ENCODE results near the gene LINGO3. TPM values are rescaled to one million over a fixed set of nuclear protein-coding genes. Genes with fewer than 3 reads are reported as not detected.

The LINGO3 gene
- total and polyA plus RNA-seq, 2 donors (not counting 3 experiments of a cell fraction or from before 2014, with no cell fraction given) = not detected

DNA sequence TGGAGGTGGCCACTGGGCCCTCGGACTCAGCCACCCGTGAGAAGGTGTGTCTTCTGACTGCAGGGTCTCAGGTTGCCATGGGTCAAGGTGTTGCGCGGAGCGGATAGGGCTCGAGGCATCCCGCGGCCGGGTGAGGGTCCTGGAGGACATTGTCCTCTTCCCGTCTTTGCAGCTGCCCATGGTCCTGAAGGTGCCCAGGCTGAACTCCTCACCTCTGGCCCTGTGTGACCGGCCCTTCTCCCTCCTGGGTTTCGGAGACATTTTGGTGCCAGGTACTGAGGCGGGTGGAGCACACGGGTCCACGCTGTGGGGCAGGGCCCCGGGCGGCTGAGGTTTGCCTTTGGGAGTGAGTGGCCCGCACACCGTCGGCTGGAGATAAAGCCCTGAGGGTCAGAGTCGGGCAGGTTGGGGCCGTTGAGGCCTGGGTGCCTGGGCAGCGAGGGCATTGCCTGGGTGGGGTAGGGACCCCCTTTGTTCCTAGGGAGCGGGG, 36.5 kb upstream of the LINGO3 start:
- intact Hi-C loops (cut with micrococcal nuclease) = no loop called here

More for the DNA sequence above, 36.5 kb upstream of the LINGO3 start:
- peaks cover 0 to 7% of the 10 kb centered on the region in 2 experiments for H3K36me3 ChIP-seq (ENCODE audit: control insufficient read depth in 2 of 2, extremely low read depth in 1 of 2, insufficient read depth in 2 of 2, low read length in 2 of 2)
- CTCF ChIA-PET = no interaction called here
- no peak overlapping the region for H3K4me3 ChIP-seq (replicated peaks in 1 of 3; ENCODE audit: insufficient read depth in 1 of 3, low read depth in 1 of 3, low read length in 3 of 3)
- H3K4me1 ChIP-seq (ENCODE audit: control insufficient read depth, extremely low read depth, insufficient read depth, low read length) = no peaks in the 10 kb centered on the region
- no peak overlapping the region for H3K4me2 ChIP-seq (ENCODE audit: insufficient read depth, low read length)
- POLR2A ChIA-PET = no interaction called here
- no peaks in the 10 kb centered on the region for H4K20me1 ChIP-seq (replicated peaks; ENCODE audit: control insufficient read depth, extremely low read depth, insufficient read depth, low read length)
- dilution Hi-C loops (cut with MboI; ENCODE audit: extremely low pct_ligation_motif_present, low sequenced_read_pairs) = no loop called here
- no peaks in the 10 kb centered on the region for H3K9me3 ChIP-seq (replicated peaks; ENCODE audit: control insufficient read depth, insufficient read depth, low read length)
- H2AFZ ChIP-seq (ENCODE audit: low read depth, low read length) = no peak overlapping the region
- no peaks in the 10 kb centered on the region for H3K27me3 ChIP-seq (ENCODE audit: control insufficient read depth in 2 of 2, insufficient read depth in 2 of 2, low read length in 2 of 2)
- H3K9ac ChIP-seq (replicated peaks; ENCODE audit: extremely low read depth, insufficient read depth, low read length) = no peak overlapping the region
- DNase-seq (ENCODE audit: low read depth, low spot score) (no peak), FAIRE-seq (no peak)
- H3K27ac ChIP-seq (ENCODE audit: insufficient read depth, low read depth, low read length) = no peak overlapping the region
- TF ChIP-seq POLR2AphosphoS5 (IDR thresholded peaks at IDR 0.05; ENCODE audit: insufficient read depth, low read depth, low read length) = no peak
- TF ChIP-seq EZH2 (IDR thresholded peaks at IDR 0.05; ENCODE audit: borderline replicate concordance, low read depth, low read length, severe bottlenecking) = no peak
- TF ChIP-seq CTCF (IDR thresholded peaks at IDR 0.05; ENCODE audit: extremely low read depth in 1 of 2, insufficient read depth in 1 of 2, low read depth in 1 of 2, low read length in 2 of 2) = no peak
- TF ChIP-seq MAX (IDR thresholded peaks at IDR 0.05; ENCODE audit: insufficient read depth, insufficient read length) = no peak
- no peak for TF ChIP-seq JUN (IDR thresholded peaks at IDR 0.05; ENCODE audit: borderline replicate concordance, insufficient read depth, insufficient read length, low read depth)
- TF ChIP-seq FOS (IDR thresholded peaks at IDR 0.05; ENCODE audit: borderline replicate concordance, insufficient read depth, low read length) = no peak
- TF ChIP-seq GATA2 (IDR thresholded peaks at IDR 0.05; ENCODE audit: insufficient read depth, insufficient read length, low read depth, low read length) = no peak
- TF ChIP-seq MYC (IDR thresholded peaks at IDR 0.05; ENCODE audit: low read depth, low read length) = no peak
- no peak for TF ChIP-seq POLR2A (IDR thresholded peaks at IDR 0.05; ENCODE audit: low read depth, low read length)
- H3K79me2 ChIP-seq (ENCODE audit: control insufficient read depth, insufficient read depth, low read length) = no peaks in the 10 kb centered on the region
- no peaks in the 10 kb centered on the region for H3K9me1 ChIP-seq (replicated peaks; ENCODE audit: control insufficient read depth, extremely low read depth, insufficient read depth, low read length)
- BruUV-seq (replicated peaks) = no TSS peak

All from endothelial cell of umbilical vein (primary cell).